ENCODE data around the gene PRR5L.
A peak's percentile ranks its signal among the peaks of the same experiment; 100 is the strongest.

PRR5L gene

GRCh38 chr11:36371590-36371989 is 75.5 kb downstream of the PRR5L start:
- Histone ChIP-seq H2BK15ac (ENCODE audit: low read depth, poor library complexity, severe bottlenecking) (no peak overlapping the region), H3K9me3 (ENCODE audit: control insufficient read depth, low read length) (no peaks in the 10 kb centered on the region), H2BK5ac (ENCODE audit: low read depth, low read length, poor library complexity, severe bottlenecking) (no peak overlapping the region), H3K9ac (ENCODE audit: low read length) (no peak overlapping the region), H3K4me1 (ENCODE audit: control insufficient read depth, insufficient read depth, low read depth, low read length) (peaks cover 6% of the 10 kb centered on the region), H3K27me3 (ENCODE audit: control insufficient read depth in 1 of 2, insufficient read depth in 1 of 2, low read length in 2 of 2) (no peaks in the 10 kb centered on the region), H2BK120ac (ENCODE audit: low read depth, low read length) (no peak overlapping the region), H3K4me3 (ENCODE audit: insufficient read depth in 1 of 2, low read depth in 1 of 2, low read length in 2 of 2) (no peak overlapping the region), H2AK5ac (ENCODE audit: low read length, severe bottlenecking) (no peak overlapping the region), H3K18ac (ENCODE audit: low read depth in 1 of 2, low read length in 2 of 2) (no peak overlapping the region), H3K23ac (ENCODE audit: low read length in 2 of 2) (no peak overlapping the region), H3K36me3 (ENCODE audit: control insufficient read depth in 1 of 2, insufficient read depth in 2 of 2, low read depth in 1 of 2, low read length in 2 of 2) (no peaks in the 10 kb centered on the region), H3K79me1 (replicated peaks; ENCODE audit: low read length, poor library complexity, severe bottlenecking) (peaks cover 4% of the 10 kb centered on the region), H3K14ac (ENCODE audit: low read length in 2 of 2) (no peak overlapping the region), H3K27ac (ENCODE audit: low read length, poor library complexity, severe bottlenecking) (no peak overlapping the region), H3K4ac (ENCODE audit: low read depth in 1 of 2, low read length in 2 of 2) (no peak overlapping the region), H4K8ac (ENCODE audit: low read length) (no peak overlapping the region), H2AFZ (ENCODE audit: low read depth, low read length) (no peak overlapping the region), H3K4me2 (ENCODE audit: low read length, poor library complexity, severe bottlenecking) (no peak overlapping the region), H4K91ac (ENCODE audit: low read length) (no peak overlapping the region), H2BK12ac (ENCODE audit: low read length in 2 of 2) (no peak overlapping the region)
- WGBS = 85% methylated on average over 6 of the region's 7 CpGs
- DNase-seq = no peak

GRCh38 chr11:36372101-36372771 is 76.1 kb downstream of the PRR5L start:
- DNase-seq = no peak
- H3K9ac ChIP-seq (ENCODE audit: low read length) = peak overlapping the region; percentile 50
- H2AFZ ChIP-seq (ENCODE audit: low read depth, low read length) = no peak overlapping the region
- no peak overlapping the region for H3K23ac ChIP-seq (ENCODE audit: low read length in 2 of 2)
- no peak overlapping the region for H2BK5ac ChIP-seq (ENCODE audit: low read depth, low read length, poor library complexity, severe bottlenecking)
- H3K36me3 ChIP-seq (ENCODE audit: control insufficient read depth in 1 of 2, insufficient read depth in 2 of 2, low read depth in 1 of 2, low read length in 2 of 2) = no peaks in the 10 kb centered on the region
- H3K79me1 ChIP-seq (replicated peaks; ENCODE audit: low read length, poor library complexity, severe bottlenecking) = peaks cover 7% of the 10 kb centered on the region
- H3K4ac ChIP-seq (ENCODE audit: low read depth in 1 of 2, low read length in 2 of 2) = no peak overlapping the region
- no peak overlapping the region for H3K4me2 ChIP-seq (ENCODE audit: low read length, poor library complexity, severe bottlenecking)
- no peak overlapping the region for H2BK15ac ChIP-seq (ENCODE audit: low read depth, poor library complexity, severe bottlenecking)
- H3K14ac ChIP-seq (ENCODE audit: low read length in 2 of 2) = no peak overlapping the region
- no peaks in the 10 kb centered on the region for H3K9me3 ChIP-seq (ENCODE audit: control insufficient read depth, low read length)
- H3K27ac ChIP-seq (ENCODE audit: low read length, poor library complexity, severe bottlenecking) = peak overlapping the region; percentile 73
- H2BK120ac ChIP-seq (ENCODE audit: low read depth, low read length) = no peak overlapping the region
- H4K91ac ChIP-seq (ENCODE audit: low read length) = no peak overlapping the region
- H2AK5ac ChIP-seq (ENCODE audit: low read length, severe bottlenecking) = peak overlapping the region; percentile 98
- H3K27me3 ChIP-seq (ENCODE audit: control insufficient read depth in 1 of 2, insufficient read depth in 1 of 2, low read length in 2 of 2) = no peaks in the 10 kb centered on the region
- no peak overlapping the region for H4K8ac ChIP-seq (ENCODE audit: low read length)
- H3K4me3 ChIP-seq (ENCODE audit: insufficient read depth in 1 of 2, low read depth in 1 of 2, low read length in 2 of 2) = no peak overlapping the region
- H3K18ac ChIP-seq (ENCODE audit: low read depth in 1 of 2, low read length in 2 of 2) = no peak overlapping the region
- 97% methylated on average over 6 of the region's 6 CpGs for WGBS
- H2BK12ac ChIP-seq (ENCODE audit: low read length in 2 of 2) = no peak overlapping the region
- peaks cover 6% of the 10 kb centered on the region for H3K4me1 ChIP-seq (ENCODE audit: control insufficient read depth, insufficient read depth, low read depth, low read length)

GRCh38 chr11:36373016-36374010 is 77.2 kb downstream of the PRR5L start:
- H3K27me3 ChIP-seq (ENCODE audit: control insufficient read depth in 1 of 2, insufficient read depth in 1 of 2, low read length in 2 of 2) = peaks cover 0 to 6% of the 10 kb centered on the region in 2 experiments
- no peak overlapping the region for H4K91ac ChIP-seq (ENCODE audit: low read length)
- H2BK120ac ChIP-seq (ENCODE audit: low read depth, low read length) = no peak overlapping the region
- no peaks in the 10 kb centered on the region for H3K36me3 ChIP-seq (ENCODE audit: control insufficient read depth in 1 of 2, insufficient read depth in 2 of 2, low read depth in 1 of 2, low read length in 2 of 2)
- no peak overlapping the region for H4K8ac ChIP-seq (ENCODE audit: low read length)
- no peak overlapping the region for H3K4me3 ChIP-seq (ENCODE audit: insufficient read depth in 1 of 2, low read depth in 1 of 2, low read length in 2 of 2)
- no peaks in the 10 kb centered on the region for H3K9me3 ChIP-seq (ENCODE audit: control insufficient read depth, low read length)
- H2AFZ ChIP-seq (ENCODE audit: low read depth, low read length) = no peak overlapping the region
- H3K14ac ChIP-seq (ENCODE audit: low read length in 2 of 2) = no peak overlapping the region
- peak overlapping the region; percentile 4 for H3K9ac ChIP-seq (ENCODE audit: low read length)
- no peak for DNase-seq
- peak overlapping the region; percentile 66 for H2BK5ac ChIP-seq (ENCODE audit: low read depth, low read length, poor library complexity, severe bottlenecking)
- no peak overlapping the region for H2BK12ac ChIP-seq (ENCODE audit: low read length in 2 of 2)
- no peak overlapping the region for H3K23ac ChIP-seq (ENCODE audit: low read length in 2 of 2)
- no peak overlapping the region for H3K18ac ChIP-seq (ENCODE audit: low read depth in 1 of 2, low read length in 2 of 2)
- H3K79me1 ChIP-seq (replicated peaks; ENCODE audit: low read length, poor library complexity, severe bottlenecking) = peaks cover 7% of the 10 kb centered on the region
- no peak overlapping the region for H2AK5ac ChIP-seq (ENCODE audit: low read length, severe bottlenecking)
- no peak overlapping the region for H2BK15ac ChIP-seq (ENCODE audit: low read depth, poor library complexity, severe bottlenecking)
- no peak overlapping the region for H3K4me2 ChIP-seq (ENCODE audit: low read length, poor library complexity, severe bottlenecking)
- peak overlapping the region; percentile 74 for H3K27ac ChIP-seq (ENCODE audit: low read length, poor library complexity, severe bottlenecking)
- no peak overlapping the region for H3K4ac ChIP-seq (ENCODE audit: low read depth in 1 of 2, low read length in 2 of 2)
- peaks cover 12% of the 10 kb centered on the region for H3K4me1 ChIP-seq (ENCODE audit: control insufficient read depth, insufficient read depth, low read depth, low read length)
- 73% methylated on average over 5 of the region's 6 CpGs for WGBS

- peaks cover 0 to 17% of the 10 kb centered on the region in 2 experiments for H3K27me3 ChIP-seq (ENCODE audit: control insufficient read depth in 1 of 2, insufficient read depth in 1 of 2, low read length in 2 of 2)
- no peak overlapping the region for H2BK5ac ChIP-seq (ENCODE audit: low read depth, low read length, poor library complexity, severe bottlenecking)
- no peak overlapping the region for H3K4ac ChIP-seq (ENCODE audit: low read depth in 1 of 2, low read length in 2 of 2)
- H3K27ac ChIP-seq (ENCODE audit: low read length, poor library complexity, severe bottlenecking) = no peak overlapping the region
- no peak overlapping the region for H2BK12ac ChIP-seq (ENCODE audit: low read length in 2 of 2)
- no peaks in the 10 kb centered on the region for H3K9me3 ChIP-seq (ENCODE audit: control insufficient read depth, low read length)
- no peaks in the 10 kb centered on the region for H3K36me3 ChIP-seq (ENCODE audit: control insufficient read depth in 1 of 2, insufficient read depth in 2 of 2, low read depth in 1 of 2, low read length in 2 of 2)
- no peak overlapping the region for H2BK15ac ChIP-seq (ENCODE audit: low read depth, poor library complexity, severe bottlenecking)
- 66% methylated on average over 4 of the region's 4 CpGs for WGBS
- no peak overlapping the region for H2BK120ac ChIP-seq (ENCODE audit: low read depth, low read length)
- H3K18ac ChIP-seq (ENCODE audit: low read depth in 1 of 2, low read length in 2 of 2) = no peak overlapping the region
- no peak overlapping the region for H4K8ac ChIP-seq (ENCODE audit: low read length)
- no peak overlapping the region for H3K14ac ChIP-seq (ENCODE audit: low read length in 2 of 2)
- H3K9ac ChIP-seq (ENCODE audit: low read length) = no peak overlapping the region
- no peak overlapping the region for H4K91ac ChIP-seq (ENCODE audit: low read length)
- H3K4me1 ChIP-seq (ENCODE audit: control insufficient read depth, insufficient read depth, low read depth, low read length) = peaks cover 12% of the 10 kb centered on the region
- peaks cover 7% of the 10 kb centered on the region for H3K79me1 ChIP-seq (replicated peaks; ENCODE audit: low read length, poor library complexity, severe bottlenecking)
- H3K4me2 ChIP-seq (ENCODE audit: low read length, poor library complexity, severe bottlenecking) = no peak overlapping the region
- no peak overlapping the region for H3K4me3 ChIP-seq (ENCODE audit: insufficient read depth in 1 of 2, low read depth in 1 of 2, low read length in 2 of 2)
- no peak overlapping the region for H2AFZ ChIP-seq (ENCODE audit: low read depth, low read length)
- no peak for DNase-seq
- no peak overlapping the region for H3K23ac ChIP-seq (ENCODE audit: low read length in 2 of 2)
- H2AK5ac ChIP-seq (ENCODE audit: low read length, severe bottlenecking) = peak overlapping the region; percentile 14
These were observed 78.6 kb downstream of the PRR5L start for GRCh38 chr11:36374726-36375125.

All from mesenchymal stem cell (in vitro differentiated cells and primary cell).